ENCODE data around the gene IGSF21.

DNA sequence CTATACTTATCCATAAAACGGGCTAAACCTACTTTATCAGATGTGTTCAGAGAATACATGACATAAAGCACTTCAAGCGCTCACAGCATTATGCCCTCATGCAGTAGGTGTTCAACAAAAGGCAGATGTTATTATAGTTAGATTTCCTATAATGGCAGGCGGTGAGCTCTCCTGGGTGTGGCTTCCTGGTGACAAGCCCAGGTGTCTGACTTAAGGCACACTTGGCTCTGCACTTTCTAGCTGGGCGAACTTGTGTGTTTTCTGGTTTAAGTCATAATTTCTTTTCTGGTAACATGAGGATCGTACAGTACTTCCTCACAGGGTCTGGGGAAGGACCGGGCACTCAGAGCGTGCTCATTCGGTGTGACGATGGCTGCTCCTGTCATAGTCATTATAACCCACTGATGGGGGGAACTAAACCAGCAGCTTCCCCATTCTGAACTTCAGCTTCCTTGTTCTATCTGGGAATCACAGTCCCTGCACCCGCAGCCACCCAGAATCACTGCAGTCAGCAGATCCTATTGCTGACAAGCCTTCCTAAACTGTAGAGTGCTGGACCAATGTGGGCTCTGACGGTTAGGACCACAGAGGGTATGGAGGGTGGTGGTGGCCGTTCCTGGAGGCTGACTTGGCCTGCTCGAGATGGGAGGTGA, 52.8 kb downstream of the IGSF21 start:
- TF ChIP-seq CHD2 (IDR thresholded peaks at IDR 0.05; ENCODE audit: low read length, partially characterized antibody) (no peak), RNF2 (IDR thresholded peaks at IDR 0.05; ENCODE audit: borderline replicate concordance, low read depth) (no peak), RARB (CRISPR knock-in tag; IDR thresholded peaks at IDR 0.05) (no peak), CTCF (IDR thresholded peaks at IDR 0.05) (no peak), SMC3 (IDR thresholded peaks at IDR 0.05) (no peak), CHD4 (IDR thresholded peaks at IDR 0.05; ENCODE audit: borderline replicate concordance) (no peak)
- TF ChIP-seq, protein P1, sequence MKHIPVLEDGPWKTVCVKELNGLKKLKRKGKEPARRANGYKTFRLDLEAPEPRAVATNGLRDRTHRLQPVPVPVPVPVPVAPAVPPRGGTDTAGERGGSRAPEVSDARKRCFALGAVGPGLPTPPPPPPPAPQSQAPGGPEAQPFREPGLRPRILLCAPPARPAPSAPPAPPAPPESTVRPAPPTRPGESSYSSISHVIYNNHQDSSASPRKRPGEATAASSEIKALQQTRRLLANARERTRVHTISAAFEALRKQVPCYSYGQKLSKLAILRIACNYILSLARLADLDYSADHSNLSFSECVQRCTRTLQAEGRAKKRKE (CRISPR knock-in tag; IDR thresholded peaks at IDR 0.05; ENCODE audit: low read depth): no peak
